HG03039 (cell line): ENCODE results near the gene CD247.
"Not testable (repeated sequence)": the region's sequence is repeated elsewhere in the genome, so short reads cannot be mapped to it uniquely, and the experiment has no call there.

Source experiments
- ATAC-seq: cut with Tn5 transposase; IDR thresholded peaks from one replicate; pipeline ENCODE4 v1.9.1; 2021; ENCODE audit warnings: mild to moderate bottlenecking, moderate library complexity; ENCODE audit not compliant: unreplicated experiment

The CD247 gene

DNA sequence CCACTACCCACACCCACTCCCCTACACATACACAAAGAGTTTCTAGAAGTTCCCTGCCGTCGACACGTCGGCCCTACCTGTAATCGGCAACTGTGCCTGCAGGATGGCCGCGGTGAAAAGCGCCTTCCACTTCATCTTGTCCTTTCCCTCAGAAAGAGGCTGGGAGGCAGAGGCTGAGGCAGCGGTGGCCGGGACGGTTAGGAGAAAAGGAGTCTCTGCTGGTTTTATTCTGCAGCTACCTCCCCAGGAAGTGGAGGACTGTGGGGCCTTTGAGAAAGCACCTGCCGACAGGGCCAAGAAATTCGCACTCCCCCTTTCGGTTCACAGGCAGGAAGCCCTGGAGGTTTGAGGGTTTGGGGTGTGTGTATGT lies at the start of gene CD247:
TSS of gene CD247 (minus strand) at position 199 of the 370 bp plus-strand sequence. CDS start at position 135, 64 bp downstream.
- no peak for ATAC-seq

DNA sequence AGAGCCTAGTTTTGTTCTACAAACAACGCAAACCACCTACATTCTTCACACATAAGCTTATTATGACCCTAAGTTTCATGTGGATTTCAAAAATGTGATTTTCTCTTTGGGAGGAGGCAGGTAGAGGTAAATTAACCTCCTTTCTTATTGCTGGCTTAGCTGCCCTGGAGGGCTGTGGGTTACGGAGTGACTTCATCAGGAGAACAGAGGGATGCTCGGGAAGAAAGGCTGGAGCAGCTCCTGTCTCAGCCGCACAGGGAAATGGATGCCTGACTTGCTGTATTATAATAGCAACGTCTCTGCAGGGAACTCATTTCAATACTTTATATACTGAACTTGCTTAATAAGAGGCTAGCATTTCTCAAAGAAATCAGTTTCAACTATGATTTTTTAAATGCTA lies 49.3 kb upstream of the CD247 start:
- no peak for ATAC-seq

DNA sequence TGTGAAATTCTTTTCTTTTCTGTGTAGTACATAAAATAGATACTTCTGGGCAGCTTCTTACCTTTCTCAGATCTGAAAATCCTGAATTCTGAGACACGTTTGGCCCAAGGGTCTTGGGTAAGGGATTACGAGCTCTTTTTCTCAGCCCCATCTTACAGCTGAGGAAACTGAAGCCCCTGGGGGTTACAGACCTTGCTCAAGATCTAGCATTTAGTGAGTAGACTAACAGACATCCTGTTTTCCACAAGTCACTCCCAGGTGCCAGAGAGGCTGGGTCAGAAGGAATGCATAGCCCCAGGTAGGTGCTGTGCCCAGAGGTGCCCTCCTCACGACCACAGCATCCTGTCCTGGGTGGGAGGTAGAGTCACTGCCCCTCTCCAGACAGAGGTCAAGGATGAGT lies 48.4 kb upstream of the CD247 start:
- ATAC-seq = no peak

DNA sequence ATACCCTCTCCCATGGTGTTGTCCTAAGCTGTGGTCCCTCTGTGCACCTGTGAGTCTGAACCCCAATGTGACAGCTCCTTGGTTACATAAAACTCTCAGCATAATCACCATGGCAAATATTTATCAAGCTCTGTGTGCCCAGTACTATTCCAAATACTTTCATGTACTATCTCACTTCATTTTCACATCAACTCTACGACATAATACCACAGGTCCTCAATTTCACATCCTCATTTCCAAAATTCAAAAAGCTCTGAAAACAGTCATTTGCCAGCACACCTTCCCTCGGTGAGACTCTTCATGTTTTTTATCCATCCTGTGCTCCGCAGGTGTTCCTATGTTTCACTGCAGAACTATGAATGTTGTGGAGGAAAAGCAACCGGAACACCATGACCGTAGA lies 47.6 kb upstream of the CD247 start:
- ATAC-seq = no peak

DNA sequence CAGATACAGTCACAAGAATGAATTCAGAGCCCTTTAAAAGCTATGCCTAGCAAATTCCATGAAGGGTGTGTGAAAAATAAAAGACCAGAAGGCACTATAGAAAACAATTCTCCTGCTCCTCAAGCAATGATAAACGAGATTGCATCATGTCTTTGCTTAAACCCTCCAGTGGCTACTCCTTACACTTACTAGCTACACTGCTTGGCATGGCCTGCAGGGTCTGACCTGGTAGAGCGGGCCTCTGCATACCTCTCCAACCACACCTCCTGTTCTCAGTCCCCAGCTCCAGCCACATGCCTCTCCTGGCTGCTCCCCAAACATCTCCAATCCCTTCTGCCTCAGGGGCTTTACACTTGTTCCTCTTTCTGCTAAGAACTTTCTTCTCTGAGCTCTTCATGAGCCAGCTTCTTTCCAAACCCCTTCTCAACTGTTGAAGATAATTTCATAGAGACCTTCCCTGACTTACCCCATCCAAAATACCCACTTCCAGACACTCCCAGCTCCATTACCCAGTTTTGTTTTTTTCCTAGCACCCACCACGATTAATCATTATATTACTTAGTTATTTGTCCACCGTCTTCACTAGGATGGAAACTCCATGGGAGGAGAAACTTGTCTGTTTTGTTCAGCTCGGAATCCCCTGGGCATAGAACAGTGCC lies 46.4 kb upstream of the CD247 start:
- ATAC-seq = no peak

DNA sequence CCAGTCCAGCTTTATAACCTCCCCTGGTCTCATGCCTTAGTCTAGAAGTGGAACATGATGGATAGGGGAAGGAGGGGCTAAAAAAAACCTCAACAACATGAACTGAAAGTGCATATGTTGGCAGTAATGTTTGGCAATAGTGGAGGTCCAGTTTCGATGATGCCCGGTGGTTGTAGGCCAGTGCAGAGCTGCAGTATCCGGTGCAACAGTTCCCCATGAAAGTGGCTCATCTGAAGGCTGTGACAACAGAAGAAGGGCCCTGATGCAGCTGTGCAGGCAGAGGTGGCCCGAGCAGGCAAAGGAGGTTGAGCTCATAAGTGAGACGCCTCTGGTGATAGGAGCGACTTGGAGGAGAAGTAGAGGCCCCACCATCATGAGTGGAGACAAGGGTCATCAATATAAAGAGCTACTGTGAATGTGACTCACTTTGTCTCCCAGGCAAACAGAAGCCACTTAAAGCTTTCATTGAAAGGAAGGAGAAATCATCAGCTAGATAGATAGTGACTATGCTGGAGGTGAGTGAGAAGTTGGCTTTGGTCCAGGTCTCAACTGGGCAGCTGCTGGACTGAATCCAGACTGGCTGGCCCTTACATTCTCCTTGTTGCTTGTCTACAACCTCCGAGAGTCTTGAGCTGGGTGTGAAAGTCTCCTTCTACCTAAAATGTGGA lies 45.4 kb upstream of the CD247 start:
- no peak for ATAC-seq

DNA sequence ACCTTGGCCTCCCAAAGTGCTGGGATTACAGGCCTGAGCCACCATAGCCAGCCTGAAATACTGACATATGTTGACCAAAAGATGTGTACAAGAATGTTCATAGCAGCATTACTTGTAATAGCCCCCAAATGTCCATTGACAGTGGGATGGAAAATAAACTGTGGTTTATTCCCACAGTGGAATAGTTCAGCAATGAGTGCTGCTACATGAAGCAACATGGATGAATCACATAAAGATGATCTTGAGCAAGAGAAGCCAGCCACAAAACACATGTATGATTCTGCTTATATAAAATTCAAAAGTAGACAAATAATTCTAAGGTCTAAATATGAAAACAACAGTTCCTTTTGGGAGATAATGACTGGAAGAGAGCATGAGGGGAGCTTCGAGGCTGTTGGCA lies 44.4 kb upstream of the CD247 start:
- ATAC-seq = no peak

DNA sequence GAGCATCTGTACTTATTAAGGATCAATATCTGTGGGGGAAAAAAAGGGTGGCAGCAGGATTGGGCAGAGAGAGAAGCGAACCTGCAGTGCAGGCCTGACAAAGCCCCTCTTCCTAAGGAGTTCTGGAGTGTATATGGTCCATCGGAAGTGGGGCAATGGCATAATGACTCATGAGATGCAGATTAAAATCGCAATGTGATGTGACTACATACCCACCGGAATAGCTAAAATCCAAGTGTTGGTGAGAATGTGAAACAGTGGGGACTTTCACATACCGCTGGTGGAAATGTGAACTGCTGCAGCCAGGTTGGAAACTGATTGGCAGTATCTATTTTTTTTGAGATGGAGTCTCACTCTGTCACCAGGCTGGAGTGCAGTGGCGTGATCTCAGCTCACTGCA lies 43.4 kb upstream of the CD247 start:
- ATAC-seq = no peak

DNA sequence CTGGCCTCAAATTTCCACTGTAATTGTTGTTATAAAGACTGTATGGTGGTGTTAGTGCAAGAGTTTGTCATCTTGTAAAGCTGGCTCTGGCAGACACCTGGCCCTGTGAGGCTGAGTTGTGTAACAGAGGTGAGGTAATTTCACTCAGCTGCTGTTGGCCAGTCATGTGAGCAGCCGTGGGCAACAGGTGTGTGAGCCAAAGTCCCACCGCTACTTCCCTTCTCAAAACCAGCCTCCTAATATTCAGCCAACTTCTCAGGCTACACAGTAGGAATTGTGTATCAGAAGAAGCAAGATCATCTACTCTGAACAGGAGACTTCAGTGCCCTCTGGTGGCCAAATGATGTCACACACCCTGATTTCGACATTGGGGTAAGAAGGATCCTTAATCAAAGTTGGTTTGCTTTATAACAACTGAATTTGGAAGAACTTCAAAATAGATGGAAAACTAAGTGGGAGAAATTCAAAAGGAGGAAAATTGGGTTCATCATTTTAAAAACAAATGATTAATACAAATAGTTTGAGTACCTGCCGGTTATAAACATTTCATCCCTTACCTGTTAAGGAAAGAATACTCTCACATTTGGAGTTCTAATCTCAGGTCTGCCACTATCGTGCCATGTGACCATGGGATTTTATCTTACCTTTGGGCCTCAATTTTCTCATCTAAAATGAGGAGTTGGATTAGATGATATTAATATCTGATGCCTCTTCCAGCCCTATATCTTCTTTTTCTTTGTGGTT lies 37.8 kb upstream of the CD247 start:
- no peak for ATAC-seq

DNA sequence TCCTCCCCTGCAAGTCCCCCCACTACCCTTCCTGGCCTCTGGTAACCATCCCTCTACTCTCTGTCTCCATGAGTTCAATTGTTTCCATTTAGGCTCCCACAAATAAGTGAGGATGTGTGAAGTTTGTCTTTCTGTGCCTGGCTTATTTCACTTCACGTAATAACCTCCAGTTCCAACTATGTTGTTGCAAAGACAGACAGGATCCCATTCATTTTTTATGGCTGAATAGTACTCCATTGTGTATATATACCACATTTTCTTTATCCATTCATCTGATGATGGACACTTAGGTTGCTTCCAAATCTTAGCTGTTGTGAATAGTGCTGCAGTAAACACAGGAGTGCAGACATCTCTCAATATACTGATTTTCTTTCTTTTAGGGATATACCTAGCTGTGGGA lies 36.7 kb upstream of the CD247 start:
- not testable (repeated sequence) for ATAC-seq

DNA sequence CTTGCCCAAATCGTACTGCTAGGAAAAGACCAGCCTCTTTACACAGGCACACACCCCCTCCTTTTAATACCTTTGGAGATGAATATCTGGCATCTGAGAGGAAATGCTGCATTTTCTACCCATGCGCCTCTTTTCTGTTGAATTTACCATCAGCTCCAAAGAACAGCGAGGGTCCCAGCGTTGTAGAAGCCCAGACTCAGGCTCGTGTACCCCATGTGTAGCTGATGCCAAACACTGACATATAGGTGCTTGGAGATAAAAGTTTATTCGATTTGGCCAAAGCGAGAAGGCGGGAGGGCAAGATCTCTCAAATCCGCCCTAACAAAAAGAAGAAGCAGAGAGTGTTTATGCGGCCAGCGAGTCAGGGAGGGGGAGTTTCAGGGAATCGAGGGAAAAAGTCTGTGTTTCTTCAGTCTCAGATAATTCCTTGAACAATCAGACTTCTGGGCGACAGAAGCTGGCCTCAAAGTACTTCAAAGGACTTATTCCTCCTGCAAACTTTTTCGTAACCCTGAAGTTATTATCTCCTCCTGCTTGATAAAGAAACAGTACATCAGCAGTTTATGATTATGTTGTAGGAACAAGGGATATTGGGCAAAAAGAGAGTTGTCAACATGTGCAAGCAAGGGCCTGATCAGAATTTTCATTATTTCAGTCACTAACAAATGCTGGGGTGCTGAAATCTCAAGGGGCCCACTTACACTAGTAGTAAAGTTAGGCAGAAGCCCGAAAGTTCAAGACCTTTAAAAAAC lies 35.9 kb upstream of the CD247 start:
- ATAC-seq = peak; percentile 10

DNA sequence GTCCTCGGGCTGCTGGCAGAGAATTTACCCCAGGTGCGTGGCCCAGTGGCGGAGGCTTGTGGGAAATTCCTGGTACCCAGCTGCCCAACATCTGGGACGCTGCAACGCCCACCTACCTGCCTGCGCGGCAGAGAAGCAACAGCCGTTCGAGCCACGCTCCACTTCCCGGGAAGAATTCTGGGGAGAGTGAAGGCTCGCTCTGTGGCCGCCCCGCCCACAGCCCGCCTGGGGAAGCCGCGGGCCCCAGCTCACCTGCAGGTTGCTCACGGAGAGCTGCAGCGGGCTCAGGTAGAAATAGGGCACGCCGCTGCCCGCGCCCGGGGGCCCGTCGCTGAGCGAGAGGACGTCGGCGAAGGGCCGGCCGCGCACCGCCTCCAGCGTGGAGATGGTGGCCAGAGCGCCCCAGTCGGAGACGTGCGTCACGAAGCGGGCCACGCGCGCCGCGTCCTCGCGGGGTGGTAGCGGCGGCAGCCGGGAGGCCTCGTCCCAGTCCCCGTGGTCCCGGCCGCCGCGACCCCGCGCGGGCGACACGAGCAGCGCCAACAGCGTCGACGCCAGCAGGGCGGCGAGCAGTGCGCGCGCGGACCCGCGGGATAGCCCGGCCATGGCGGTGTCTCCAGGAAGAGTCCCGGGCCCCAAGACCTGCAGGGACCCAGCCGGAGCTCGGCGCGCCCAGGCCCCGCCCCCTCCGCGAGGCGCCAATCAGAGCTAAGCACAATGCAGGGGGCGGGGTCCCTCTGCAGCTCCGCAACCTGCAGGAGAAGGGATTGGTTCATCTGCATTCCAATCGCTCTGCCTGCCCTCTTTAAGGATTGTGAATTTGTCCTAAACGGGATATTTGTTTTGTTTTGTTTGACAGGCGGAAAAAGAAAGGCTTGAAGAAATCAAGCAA lies 35.1 kb upstream of the CD247 start, which contains the start of gene CREG1:
TSS of gene CREG1 (minus strand) at position 627 of the 892 bp plus-strand sequence.
- ATAC-seq = peak; percentile 98

DNA sequence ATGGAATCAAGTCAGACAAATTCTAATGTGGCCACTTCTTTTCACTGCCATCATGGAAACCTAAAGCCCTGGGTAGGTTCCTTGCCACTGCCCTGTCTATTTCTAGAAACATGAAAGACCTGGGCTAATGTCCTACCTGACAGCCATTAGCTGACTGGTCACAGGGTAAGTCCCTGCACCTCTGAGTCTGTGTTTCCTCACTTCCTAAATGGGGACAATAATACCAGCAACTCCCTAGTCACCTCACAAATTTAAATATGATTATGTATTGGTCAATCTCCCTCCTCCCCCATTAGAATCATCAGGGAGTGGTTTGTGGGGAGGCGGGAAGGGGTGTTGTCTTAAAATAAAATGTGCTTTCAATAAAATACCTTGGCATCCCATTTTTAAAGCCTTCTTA lies 33.0 kb upstream of the CD247 start:
- ATAC-seq = no peak

DNA sequence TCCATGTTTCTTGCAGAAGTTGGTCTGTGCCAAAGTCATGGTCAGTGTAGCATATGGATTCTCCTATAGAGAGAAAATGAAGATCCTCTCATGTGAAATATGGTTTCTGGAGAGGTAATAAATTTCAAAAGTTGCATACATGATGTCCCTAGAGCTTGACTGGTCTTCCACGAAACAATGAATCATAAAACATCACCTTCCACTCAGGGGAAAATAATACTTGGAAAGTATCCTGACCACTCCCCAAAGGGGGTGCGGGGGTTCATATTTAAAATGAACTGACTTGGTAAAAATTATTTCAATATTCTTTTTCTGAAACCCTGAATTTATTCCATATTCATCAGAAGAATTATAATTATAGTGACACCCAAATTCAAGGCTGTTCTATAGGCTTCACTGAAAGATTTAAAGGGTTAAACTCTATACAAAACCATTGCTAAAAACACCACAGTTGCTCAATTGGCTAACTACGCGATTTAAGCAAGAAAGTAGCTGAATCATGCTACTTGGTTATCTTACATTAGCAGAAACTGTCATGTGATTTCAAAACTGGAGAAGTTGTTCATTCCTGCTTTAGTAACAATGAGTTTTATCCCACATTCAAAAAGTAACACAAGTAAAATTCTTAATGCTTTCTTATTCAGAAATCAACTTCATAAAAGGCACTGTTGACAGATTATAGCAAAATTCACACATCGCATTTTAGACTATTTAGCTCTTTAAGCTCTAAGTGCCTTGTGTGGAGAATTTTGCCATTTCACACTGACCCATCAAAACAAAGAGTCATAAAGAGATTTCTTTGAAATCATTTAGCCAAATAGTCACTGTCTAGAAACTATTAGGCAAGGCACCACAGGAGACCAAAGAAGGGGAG lies 30.0 kb upstream of the CD247 start:
- no peak for ATAC-seq

DNA sequence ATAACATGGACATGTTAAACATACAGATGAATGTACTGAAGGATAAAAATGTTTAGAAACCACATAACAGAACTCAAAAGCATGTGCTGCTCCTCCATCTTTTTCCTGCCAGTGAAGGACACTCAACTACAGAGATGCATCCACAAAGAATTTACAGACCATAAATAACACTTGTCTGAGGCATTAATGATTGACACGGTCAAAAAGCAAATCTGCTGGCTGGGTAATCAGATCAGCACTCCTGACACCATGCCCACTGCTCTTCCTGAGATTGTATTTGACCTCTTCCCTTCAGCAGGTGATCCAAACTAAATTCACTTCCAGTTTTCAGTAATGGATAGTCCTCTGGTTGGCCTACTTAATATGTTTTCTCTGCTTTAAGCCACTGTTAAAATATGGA lies 28.6 kb upstream of the CD247 start:
- no peak for ATAC-seq

DNA sequence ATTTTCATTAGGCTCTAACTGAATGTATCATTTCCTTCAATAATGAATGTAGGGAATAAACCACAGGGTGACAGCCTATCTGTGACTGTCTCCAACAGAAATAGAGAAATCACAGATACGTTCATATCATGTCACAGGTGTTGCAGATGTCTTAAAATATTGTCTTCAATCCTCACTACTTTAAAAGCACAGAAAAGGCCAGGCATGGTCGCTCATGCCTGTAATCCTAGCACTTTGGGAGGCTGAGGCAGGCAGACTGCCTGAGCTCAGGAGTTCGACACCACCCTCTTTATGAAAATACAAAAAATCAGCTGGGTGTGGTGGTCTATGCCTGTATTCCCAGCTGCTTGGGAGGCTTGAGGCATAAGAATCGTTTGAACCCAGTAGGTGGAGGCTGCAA lies 27.0 kb upstream of the CD247 start:
- no peak for ATAC-seq

DNA sequence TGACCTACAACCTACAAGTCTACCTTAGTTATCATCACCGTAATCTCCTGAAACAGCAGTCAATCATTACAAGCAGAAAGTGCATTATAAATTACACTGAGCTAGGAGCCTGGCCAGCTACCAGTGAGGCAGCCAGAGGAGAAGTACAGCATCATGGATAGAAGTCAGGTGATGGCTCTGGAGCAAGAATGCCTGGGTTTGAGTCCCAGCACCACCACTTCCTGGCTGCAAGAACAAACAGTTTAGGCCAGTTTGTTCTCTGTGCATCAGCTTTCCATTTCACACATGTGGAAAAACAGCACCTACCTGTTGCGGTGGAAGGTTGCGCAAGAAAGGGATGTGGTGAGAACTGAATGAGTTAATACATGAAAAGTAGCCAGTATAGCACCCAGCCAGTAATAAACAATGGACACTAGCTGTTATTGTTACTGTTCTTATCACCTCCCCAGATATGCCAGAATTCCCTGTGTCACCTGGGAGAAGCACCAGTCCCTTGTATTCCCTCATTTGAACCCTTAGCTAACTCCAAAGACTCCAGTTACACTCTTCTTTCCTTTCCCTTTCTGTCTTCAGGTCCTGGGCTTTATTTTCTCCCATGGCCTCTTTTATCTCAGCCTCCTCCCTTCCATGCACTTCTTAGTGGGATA lies 26.2 kb upstream of the CD247 start:
- ATAC-seq = no peak

DNA sequence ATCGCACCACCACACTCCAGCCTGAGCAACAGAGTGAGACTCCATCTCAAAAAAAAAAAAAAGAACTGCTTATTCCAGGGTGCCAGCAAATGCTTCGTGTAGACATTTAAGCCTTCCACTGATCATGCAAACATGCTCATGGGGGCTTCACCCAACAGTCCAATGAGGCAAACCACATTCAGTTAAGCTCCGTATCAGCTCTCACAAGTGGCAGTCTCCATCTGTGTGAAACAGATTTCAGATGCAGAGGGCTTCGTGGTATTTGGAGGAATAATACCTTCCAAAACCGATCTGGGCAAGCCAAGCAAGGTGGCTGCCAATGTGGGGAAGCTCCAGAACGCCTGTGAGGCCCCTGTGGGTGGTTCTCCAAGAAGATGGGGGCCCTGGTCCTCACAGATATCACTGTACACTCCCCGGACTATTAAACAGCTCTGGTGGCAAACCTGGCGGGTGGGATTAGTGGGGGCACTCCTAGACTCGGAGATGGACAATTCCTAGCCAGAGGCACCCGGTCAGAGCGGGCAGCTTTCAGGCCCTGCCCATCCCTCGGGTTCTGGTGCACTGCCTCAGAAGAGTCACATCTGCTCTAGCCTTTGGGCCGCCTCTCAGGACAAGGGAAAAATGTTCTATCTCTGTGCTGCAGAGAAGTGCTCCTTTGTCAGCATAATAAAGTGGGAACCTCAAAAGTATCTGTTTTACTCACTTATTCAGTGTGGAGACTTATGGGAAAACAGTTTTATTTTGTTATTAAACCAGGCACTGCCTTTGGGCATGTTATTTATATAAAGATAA lies 25.1 kb upstream of the CD247 start:
- no peak for ATAC-seq
